ENCODE data around the gene TKFC. TPM values are rescaled to one million over a fixed set of nuclear protein-coding genes. Genes with fewer than 3 reads are reported as not detected.
A peak's percentile ranks its signal among the peaks of the same experiment; 100 is the strongest.

Gene TKFC
- total RNA-seq, 1 donor from 2014 or later, result 99.8 TPM

DNA sequence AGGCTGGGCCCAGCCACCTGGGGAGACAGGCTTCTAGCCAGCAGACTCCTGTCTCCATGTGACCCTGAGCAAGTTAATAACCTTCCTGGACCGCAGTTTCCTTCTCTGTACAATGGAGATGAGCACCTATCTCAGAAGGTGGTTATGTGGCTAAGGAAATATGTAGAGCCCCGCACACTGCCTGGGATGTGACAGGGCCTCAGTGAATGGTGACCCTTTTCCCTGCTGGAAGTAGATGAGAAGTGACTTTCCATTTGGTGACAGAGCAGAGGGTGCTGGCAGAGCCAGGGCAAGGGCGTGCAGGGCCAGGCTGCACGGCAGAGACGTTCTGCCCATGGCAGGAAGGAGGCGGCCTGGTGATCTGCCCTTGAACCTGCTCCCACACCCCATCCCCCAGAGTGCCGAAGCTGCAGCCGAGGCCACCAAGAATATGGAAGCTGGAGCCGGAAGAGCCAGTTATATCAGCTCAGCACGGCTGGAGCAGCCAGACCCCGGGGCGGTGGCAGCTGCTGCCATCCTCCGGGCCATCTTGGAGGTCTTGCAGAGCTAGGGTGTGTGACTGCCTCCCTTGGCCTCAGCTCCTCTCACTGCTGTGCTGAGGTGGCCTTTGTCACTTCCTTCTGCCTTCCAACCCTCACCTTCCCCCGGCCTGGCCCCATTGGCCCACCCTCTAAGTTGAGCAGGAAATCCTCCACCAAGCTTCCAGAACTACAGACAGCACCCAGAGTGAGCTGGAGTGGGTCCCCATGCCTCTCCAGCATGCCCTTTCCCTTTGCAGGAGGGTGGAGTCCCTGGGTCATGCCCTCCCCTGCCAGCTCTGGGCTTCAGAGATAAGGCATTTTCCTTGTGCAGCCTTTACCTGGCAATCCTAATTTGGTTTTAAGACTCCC, 13.2 kb downstream of the TKFC start:
- no peak for DNase-seq (ENCODE audit: low spot score)

- no peak for DNase-seq (ENCODE audit: low spot score)
Measured at GRCh38 chr11:61347916-61348461, 15.0 kb downstream of the TKFC start.

- DNase-seq (ENCODE audit: low spot score), result no peak
Measured at GRCh38 chr11:61349189-61349751, 16.2 kb downstream of the TKFC start.

- no peak for DNase-seq (ENCODE audit: low spot score)
Measured at GRCh38 chr11:61349916-61350315, 16.9 kb downstream of the TKFC start.

DNA sequence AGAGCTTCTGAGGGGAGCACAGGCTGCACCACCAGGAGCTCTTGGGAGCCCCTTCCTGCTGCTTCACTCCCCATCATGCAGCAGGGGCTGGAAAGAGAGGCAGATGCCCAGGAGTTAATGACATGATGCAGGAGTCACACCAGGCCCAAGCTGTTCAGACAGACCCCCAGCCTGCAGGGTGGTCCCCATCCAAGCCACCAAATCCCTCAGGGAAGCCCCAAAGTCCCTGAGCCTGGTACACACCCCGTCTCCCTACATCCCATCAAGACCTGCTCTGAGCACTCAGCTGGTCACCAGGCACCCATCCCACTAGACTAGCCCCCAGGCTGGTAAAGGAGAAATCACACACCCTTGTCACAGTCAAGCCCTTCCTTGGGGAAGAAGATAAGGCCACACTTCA, 17.3 kb downstream of the TKFC start:
- no peak for DNase-seq (ENCODE audit: low spot score)

DNA sequence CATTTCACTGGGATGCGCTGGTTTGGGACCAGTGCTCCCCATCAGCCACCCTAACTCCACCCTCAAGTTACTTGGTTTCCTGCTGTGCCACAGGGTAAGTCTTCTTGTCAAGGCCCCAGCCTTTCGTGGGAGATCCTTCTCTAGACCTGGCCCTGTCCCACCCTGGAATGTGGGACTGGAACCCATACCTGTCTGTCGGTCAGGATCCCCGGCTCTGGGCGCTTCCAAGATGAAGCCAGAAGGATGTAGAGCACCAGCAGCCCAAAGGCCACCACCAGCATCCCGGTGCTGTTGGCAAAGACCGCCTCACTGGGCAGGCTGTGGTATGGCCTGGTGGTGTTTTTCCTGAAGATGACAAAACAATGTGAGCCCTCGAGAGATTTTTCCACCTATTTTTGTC, 17.8 kb downstream of the TKFC start:
- DNase-seq (ENCODE audit: low spot score), result no peak

DNA sequence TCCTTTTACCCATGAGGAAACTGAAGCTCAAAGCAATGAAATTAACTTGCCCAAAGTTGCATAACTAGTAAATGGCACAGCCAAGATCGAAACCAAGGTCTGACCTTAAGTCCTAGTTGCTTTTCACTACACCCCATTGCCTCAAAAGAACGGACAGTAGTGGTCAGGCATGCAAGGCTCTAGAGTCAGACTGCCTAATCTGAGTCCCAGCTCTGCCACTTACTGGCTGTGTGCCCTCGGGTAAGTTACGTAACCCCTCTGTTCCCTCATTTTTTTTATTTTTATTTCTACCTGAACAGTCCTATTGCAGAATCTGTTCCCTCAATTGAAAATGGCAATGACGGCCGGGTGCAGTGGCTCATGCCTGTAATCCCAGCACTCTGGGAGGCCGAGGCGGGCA, 19.0 kb downstream of the TKFC start:
- no peak for DNase-seq (ENCODE audit: low spot score)

GRCh38 chr11:61353131-61354067, 20.4 kb downstream of the TKFC start:
- no peak for DNase-seq (ENCODE audit: low spot score)

DNA sequence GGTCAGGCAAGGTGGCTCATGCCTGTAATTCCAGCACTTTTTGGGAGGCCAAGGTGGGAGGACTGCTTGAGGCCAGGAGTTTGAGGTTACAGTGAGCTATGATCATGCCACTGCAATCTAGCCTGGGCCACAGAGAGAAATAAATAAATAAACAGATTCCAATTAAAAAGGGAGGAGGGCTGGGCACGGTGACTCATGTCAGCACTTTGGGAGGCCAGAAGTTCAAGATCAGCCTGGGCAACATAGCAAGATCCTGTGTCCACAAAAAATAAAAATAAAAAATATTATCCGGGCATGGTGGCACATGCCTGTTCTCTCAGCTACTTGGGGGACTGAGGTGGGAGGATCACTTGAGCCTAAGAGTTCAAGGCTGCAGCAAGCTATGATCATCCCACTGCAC, 21.2 kb downstream of the TKFC start:
- DNase-seq (ENCODE audit: low spot score), result no peak

DNA sequence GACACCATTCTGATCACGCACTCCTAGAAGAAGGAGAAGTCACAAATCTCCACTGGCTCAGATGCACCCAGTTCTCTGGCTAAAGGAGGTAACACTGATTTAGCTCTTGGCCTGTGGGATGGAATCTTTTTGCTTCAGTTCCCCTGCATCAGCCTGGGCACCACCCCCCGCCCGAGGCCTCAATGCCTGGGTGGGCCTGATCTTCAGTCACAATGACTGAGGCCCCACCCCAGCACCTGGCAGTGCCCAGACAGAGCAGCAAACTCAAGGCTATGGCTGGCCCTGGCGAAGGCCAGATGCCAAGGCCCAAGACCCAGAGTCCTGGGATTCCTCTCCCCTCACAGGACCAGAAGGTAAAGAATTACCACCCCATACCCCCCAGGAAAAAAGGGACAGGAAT, 23.7 kb downstream of the TKFC start:
- no peak for DNase-seq (ENCODE audit: low spot score)

- DNase-seq (ENCODE audit: low spot score), result no peak
Measured at GRCh38 chr11:61357233-61357893, 24.3 kb downstream of the TKFC start.

- no peak for DNase-seq (ENCODE audit: low spot score)
Measured at GRCh38 chr11:61357894-61358239, 24.8 kb downstream of the TKFC start.

DNA sequence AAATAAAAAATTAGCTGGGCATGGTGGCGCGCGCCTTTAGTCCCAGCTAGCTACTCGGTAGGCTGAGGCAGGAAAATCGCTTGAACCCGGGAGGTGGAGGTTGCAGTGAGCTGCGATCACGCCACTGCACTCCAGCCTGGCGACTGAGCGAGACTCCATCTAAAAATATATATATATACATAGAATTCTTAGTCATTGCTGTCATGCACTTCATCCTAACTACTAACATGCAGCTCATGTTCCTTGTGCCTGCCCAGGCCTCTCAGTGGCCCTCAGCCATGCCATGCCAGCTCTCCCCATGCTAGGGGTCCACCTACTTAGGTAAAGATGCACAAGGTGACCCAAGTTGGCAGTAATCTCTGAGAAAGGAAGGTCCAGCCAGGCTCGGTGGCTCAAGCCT, 25.5 kb downstream of the TKFC start:
- DNase-seq (ENCODE audit: low spot score), result no peak

- no peak for DNase-seq (ENCODE audit: low spot score)
Measured at GRCh38 chr11:61359516-61359915, 26.5 kb downstream of the TKFC start.

- no peak for DNase-seq (ENCODE audit: low spot score)
Measured at GRCh38 chr11:61361237-61361740, 28.3 kb downstream of the TKFC start.

- peak; percentile 94 for DNase-seq (ENCODE audit: low spot score)
Measured at GRCh38 chr11:61361741-61362541, 28.9 kb downstream of the TKFC start, which contains the start of the genes CYB561A3 and TMEM138. Gene CYB561A3, minus strand, starts transcription at chr11:61361882. Its CDS starts 5,169 bp downstream, at chr11:61356713. Gene TMEM138, plus strand, starts transcription at chr11:61362374. Its CDS starts 2,017 bp downstream, at chr11:61364391.

GRCh38 chr11:61362542-61362875, 29.5 kb downstream of the TKFC start:
- no peak for DNase-seq (ENCODE audit: low spot score)

GRCh38 chr11:61364012-61364675, 31.1 kb downstream of the TKFC start:
- DNase-seq (ENCODE audit: low spot score), result no peak

GRCh38 chr11:61367406-61367805, 34.4 kb downstream of the TKFC start:
- no peak for DNase-seq (ENCODE audit: low spot score)

DNA sequence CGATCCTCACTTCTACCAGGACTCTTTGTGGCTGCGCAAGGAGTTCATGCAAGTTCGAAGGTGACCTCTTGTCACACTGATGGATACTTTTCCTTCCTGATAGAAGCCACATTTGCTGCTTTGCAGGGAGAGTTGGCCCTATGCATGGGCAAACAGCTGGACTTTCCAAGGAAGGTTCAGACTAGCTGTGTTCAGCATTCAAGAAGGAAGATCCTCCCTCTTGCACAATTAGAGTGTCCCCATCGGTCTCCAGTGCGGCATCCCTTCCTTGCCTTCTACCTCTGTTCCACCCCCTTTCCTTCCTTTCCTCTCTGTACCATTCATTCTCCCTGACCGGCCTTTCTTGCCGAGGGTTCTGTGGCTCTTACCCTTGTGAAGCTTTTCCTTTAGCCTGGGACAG, 35.6 kb downstream of the TKFC start:
- no peak for DNase-seq (ENCODE audit: low spot score)
